GM23338 (cell line): ENCODE results near the gene NINJ2. TPM values are rescaled to one million over a fixed set of nuclear protein-coding genes. Genes with fewer than 3 reads are reported as not detected.

Experiments
- ATAC-seq: fragments of 200-7000 bp; cut with Tn5 transposase; 3 replicates; pipeline ENCODE4 v1.9.1; 2020
- DNase-seq: peaks from one replicate; pipeline ENCODE4 v3.0.0-alpha.2; 2015; ENCODE audit warnings: low spot score
- H2AFZ ChIP-seq: fragments of 200-600 bp; sonication (generic); 2 replicates; pipeline ENCODE4 v1.8.0; 2016; ENCODE audit warnings: antibody characterized with exemption, mild to moderate bottlenecking, moderate library complexity
- H3F3A ChIP-seq: fragments of 200-600 bp; sonication (generic); replicated peaks from 2 replicates; pipeline ENCODE4 v1.8.0; 2017; ENCODE audit warnings: antibody characterized with exemption, mixed run types, low read depth
- H3K27ac ChIP-seq: fragments of 200-600 bp; sonication (generic); 2 replicates; pipeline ENCODE4 v1.6.1; 2016; ENCODE audit warnings: low read depth
- H3K27me3 ChIP-seq: fragments of 200-600 bp; sonication (generic); 2 replicates; pipeline ENCODE4 v1.8.0; 2016; ENCODE audit warnings: mild to moderate bottlenecking, mixed run types, moderate library complexity; ENCODE audit not compliant: insufficient read depth
- H3K36me3 ChIP-seq: fragments of 200-600 bp; sonication (generic); 2 replicates; pipeline ENCODE4 v1.8.0; 2016; ENCODE audit warnings: mild to moderate bottlenecking; ENCODE audit not compliant: insufficient read depth
- H3K4me1 ChIP-seq: fragments of 200-600 bp; sonication (generic); 2 replicates; pipeline ENCODE4 v1.8.0; 2016; ENCODE audit warnings: mild to moderate bottlenecking, moderate library complexity; ENCODE audit not compliant: insufficient read depth
- H3K4me2 ChIP-seq: fragments of 200-600 bp; sonication (generic); 2 replicates; pipeline ENCODE4 v1.7.1; 2017; ENCODE audit warnings: mixed run types
- H3K4me3 ChIP-seq: fragments of 200-600 bp; sonication (generic); 2 replicates; pipeline ENCODE4 v1.6.1; 2016; ENCODE audit warnings: mixed run types
- H3K79me2 ChIP-seq: fragments of 200-600 bp; sonication (generic); replicated peaks from 2 replicates; pipeline ENCODE4 v1.8.0; 2017; ENCODE audit warnings: mild to moderate bottlenecking; ENCODE audit not compliant: insufficient read depth
- H3K9me2 ChIP-seq: fragments of 200-600 bp; sonication (generic); 2 replicates; pipeline ENCODE4 v1.8.0; 2017; ENCODE audit not compliant: insufficient read depth
- H4K20me1 ChIP-seq: fragments of 200-600 bp; sonication (generic); replicated peaks from 2 replicates; pipeline ENCODE4 v1.8.0; 2017; ENCODE audit warnings: mild to moderate bottlenecking; ENCODE audit not compliant: insufficient read depth
- H3K27ac Mint-ChIP-seq: 2 replicates; pipeline ENCODE4 v1.8.0; 2020; ENCODE audit warnings: inconsistent platforms, mild to moderate bottlenecking, moderate library complexity, mixed read lengths
- H3K27me3 Mint-ChIP-seq: 3 replicates; pipeline ENCODE4 v1.8.0; 2022; ENCODE audit warnings: low read depth, mild to moderate bottlenecking, moderate library complexity, mixed read lengths, inconsistent platforms; ENCODE audit not compliant: insufficient read depth, poor library complexity
- H3K36me3 Mint-ChIP-seq: 3 replicates; pipeline ENCODE4 v1.8.0; 2021; ENCODE audit warnings: low read depth, mild to moderate bottlenecking, inconsistent platforms, moderate library complexity, mixed read lengths
- H3K4me1 Mint-ChIP-seq: 3 replicates; pipeline ENCODE4 v1.8.0; 2020; ENCODE audit warnings: mild to moderate bottlenecking, inconsistent platforms, mixed read lengths
- H3K4me3 Mint-ChIP-seq: 3 replicates; pipeline ENCODE4 v1.8.0; 2021; ENCODE audit warnings: moderate library complexity, mild to moderate bottlenecking, inconsistent platforms, mixed read lengths
- H3K9me3 Mint-ChIP-seq: 3 replicates; pipeline ENCODE4 v1.8.0; 2020; ENCODE audit warnings: moderate library complexity, mild to moderate bottlenecking, inconsistent platforms, mixed read lengths
- CREB1 ChIP-seq: fragments of 250-450 bp; sonication (Bioruptor Pico); IDR thresholded peaks from 2 replicates; pipeline ENCODE4 v1.5.0; 2020; ENCODE audit warnings: low read depth, mild to moderate bottlenecking, moderate library complexity
- EZH2 ChIP-seq: fragments of 200-600 bp; sonication (generic); IDR thresholded peaks from one replicate; pipeline ENCODE4 v1.8.0; 2017; ENCODE audit warnings: antibody characterized with exemption, mild to moderate bottlenecking, low read depth; ENCODE audit not compliant: unreplicated experiment
- NANOG ChIP-seq: IDR thresholded peaks from 2 replicates; pipeline ENCODE4 v1.6.1; 2016; ENCODE audit warnings: antibody characterized with exemption, borderline replicate concordance
- ZNF331 ChIP-seq: fragments of 250-450 bp; sonication (Bioruptor Pico); IDR thresholded peaks from 2 replicates; pipeline ENCODE4 v1.5.0; 2020; ENCODE audit warnings: low read depth, mild to moderate bottlenecking, moderate library complexity
- polyA plus RNA-seq: library from polyadenylated mRNA; unstranded; fragments of >200 nt; fragmentation: Nextera tagmentation; extraction: Ambion mirVana; gene quantifications from 2 replicates; pipeline ENCODE4 v1.2.1, GENCODE V29; 2016
- total RNA-seq: library from RNA; depleted of rRNA; stranded (reverse); fragments of >200 nt; shearing (Covaris generic); gene quantifications from 2 replicates; pipeline ENCODE4 v1.2.3, GENCODE V29; 2014
- TF ChIP-seq, protein P1 (sequence below): fragments of 250-450 bp; sonication (Bioruptor Pico); IDR thresholded peaks from 2 replicates; pipeline ENCODE4 v1.5.0; 2020; ENCODE audit warnings: mild to moderate bottlenecking, moderate library complexity
- TF ChIP-seq, protein P2 (sequence below): IDR thresholded peaks from 2 replicates; pipeline ENCODE4 v1.6.1; 2016; ENCODE audit warnings: antibody characterized with exemption

Gene NINJ2
- total and polyA plus RNA-seq, 2 experiments from 2014 or later = 0.94 to 2.6 TPM

- TF ChIP-seq, protein P1, sequence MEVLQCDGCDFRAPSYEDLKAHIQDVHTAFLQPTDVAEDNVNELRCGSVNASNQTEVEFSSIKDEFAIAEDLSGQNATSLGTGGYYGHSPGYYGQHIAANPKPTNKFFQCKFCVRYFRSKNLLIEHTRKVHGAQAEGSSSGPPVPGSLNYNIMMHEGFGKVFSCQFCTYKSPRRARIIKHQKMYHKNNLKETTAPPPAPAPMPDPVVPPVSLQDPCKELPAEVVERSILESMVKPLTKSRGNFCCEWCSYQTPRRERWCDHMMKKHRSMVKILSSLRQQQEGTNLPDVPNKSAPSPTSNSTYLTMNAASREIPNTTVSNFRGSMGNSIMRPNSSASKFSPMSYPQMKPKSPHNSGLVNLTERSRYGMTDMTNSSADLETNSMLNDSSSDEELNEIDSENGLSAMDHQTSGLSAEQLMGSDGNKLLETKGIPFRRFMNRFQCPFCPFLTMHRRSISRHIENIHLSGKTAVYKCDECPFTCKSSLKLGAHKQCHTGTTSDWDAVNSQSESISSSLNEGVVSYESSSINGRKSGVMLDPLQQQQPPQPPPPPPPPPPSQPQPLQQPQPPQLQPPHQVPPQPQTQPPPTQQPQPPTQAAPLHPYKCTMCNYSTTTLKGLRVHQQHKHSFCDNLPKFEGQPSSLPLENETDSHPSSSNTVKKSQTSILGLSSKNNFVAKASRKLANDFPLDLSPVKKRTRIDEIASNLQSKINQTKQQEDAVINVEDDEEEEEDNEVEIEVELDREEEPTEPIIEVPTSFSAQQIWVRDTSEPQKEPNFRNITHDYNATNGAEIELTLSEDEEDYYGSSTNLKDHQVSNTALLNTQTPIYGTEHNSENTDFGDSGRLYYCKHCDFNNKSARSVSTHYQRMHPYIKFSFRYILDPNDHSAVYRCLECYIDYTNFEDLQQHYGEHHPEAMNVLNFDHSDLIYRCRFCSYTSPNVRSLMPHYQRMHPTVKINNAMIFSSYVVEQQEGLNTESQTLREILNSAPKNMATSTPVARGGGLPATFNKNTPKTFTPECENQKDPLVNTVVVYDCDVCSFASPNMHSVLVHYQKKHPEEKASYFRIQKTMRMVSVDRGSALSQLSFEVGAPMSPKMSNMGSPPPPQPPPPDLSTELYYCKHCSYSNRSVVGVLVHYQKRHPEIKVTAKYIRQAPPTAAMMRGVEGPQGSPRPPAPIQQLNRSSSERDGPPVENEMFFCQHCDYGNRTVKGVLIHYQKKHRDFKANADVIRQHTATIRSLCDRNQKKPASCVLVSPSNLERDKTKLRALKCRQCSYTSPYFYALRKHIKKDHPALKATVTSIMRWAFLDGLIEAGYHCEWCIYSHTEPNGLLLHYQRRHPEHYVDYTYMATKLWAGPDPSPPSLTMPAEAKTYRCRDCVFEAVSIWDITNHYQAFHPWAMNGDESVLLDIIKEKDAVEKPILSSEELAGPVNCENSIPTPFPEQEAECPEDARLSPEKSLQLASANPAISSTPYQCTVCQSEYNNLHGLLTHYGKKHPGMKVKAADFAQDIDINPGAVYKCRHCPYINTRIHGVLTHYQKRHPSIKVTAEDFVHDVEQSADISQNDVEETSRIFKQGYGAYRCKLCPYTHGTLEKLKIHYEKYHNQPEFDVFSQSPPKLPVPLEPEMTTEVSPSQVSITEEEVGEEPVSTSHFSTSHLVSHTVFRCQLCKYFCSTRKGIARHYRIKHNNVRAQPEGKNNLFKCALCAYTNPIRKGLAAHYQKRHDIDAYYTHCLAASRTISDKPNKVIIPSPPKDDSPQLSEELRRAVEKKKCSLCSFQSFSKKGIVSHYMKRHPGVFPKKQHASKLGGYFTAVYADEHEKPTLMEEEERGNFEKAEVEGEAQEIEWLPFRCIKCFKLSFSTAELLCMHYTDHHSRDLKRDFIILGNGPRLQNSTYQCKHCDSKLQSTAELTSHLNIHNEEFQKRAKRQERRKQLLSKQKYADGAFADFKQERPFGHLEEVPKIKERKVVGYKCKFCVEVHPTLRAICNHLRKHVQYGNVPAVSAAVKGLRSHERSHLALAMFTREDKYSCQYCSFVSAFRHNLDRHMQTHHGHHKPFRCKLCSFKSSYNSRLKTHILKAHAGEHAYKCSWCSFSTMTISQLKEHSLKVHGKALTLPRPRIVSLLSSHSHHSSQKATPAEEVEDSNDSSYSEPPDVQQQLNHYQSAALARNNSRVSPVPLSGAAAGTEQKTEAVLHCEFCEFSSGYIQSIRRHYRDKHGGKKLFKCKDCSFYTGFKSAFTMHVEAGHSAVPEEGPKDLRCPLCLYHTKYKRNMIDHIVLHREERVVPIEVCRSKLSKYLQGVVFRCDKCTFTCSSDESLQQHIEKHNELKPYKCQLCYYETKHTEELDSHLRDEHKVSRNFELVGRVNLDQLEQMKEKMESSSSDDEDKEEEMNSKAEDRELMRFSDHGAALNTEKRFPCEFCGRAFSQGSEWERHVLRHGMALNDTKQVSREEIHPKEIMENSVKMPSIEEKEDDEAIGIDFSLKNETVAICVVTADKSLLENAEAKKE = no peak
Observed at GRCh38 chr12:536751-537245, 126.4 kb downstream of the NINJ2 start (continued).

DNA sequence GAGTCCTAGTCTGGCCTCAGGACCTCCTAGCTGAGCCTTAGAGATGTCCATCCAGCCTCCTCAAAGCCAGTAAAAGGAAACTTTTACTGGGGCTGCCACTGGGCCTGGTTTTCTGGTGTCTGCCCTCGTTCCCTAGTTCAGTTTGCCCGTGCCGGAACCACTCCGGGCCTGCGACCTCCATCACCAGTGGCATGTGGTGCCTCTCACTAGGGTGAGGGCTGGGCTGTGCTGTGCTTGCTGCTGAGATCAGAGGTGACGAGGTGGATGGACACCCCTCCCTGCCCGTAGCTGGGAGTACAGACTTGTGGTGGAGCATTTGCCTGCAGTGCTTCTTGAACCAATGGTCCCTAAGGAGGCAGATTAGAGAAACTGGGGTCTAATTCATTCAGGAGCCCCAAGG, 127.8 kb downstream of the NINJ2 start:
- no peaks in the 10 kb centered on the region for H3F3A ChIP-seq
- H3K4me2 ChIP-seq = no peak overlapping the region
- no peaks in the 10 kb centered on the region for H3K9me2 ChIP-seq
- Mint-ChIP-seq H3K4me1 (peaks cover 5% of the 10 kb centered on the region), H3K9me3 (peaks cover 14% of the 10 kb centered on the region), H3K4me3 (no peak overlapping the region), H3K36me3 (peaks cover 11% of the 10 kb centered on the region), H3K27ac (no peak overlapping the region), H3K27me3 (peaks cover 7% of the 10 kb centered on the region)
- 0 out of 2 replicates have a peak, but pooled peaks cover 4% of the 10 kb centered on the region for H3K4me1 ChIP-seq
- ATAC-seq (no peak), DNase-seq (no peak)
- H4K20me1 ChIP-seq = no peaks in the 10 kb centered on the region
- H3K79me2 ChIP-seq = no peaks in the 10 kb centered on the region
- H3K36me3 ChIP-seq = no peaks in the 10 kb centered on the region
- H2AFZ ChIP-seq = no peak overlapping the region
- no peak overlapping the region for H3K27ac ChIP-seq
- H3K27me3 ChIP-seq = no peaks in the 10 kb centered on the region
- no peak overlapping the region for H3K4me3 ChIP-seq
- TF ChIP-seq EZH2 (no peak), NANOG (no peak), CREB1 (CRISPR knock-in tag) (no peak), ZNF331 (CRISPR knock-in tag) (no peak)
- TF ChIP-seq, protein P1 = no peak
- TF ChIP-seq, protein P2, sequence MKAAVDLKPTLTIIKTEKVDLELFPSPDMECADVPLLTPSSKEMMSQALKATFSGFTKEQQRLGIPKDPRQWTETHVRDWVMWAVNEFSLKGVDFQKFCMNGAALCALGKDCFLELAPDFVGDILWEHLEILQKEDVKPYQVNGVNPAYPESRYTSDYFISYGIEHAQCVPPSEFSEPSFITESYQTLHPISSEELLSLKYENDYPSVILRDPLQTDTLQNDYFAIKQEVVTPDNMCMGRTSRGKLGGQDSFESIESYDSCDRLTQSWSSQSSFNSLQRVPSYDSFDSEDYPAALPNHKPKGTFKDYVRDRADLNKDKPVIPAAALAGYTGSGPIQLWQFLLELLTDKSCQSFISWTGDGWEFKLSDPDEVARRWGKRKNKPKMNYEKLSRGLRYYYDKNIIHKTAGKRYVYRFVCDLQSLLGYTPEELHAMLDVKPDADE = no peak
